ENCODE data around the gene RASSF8.

DNA sequence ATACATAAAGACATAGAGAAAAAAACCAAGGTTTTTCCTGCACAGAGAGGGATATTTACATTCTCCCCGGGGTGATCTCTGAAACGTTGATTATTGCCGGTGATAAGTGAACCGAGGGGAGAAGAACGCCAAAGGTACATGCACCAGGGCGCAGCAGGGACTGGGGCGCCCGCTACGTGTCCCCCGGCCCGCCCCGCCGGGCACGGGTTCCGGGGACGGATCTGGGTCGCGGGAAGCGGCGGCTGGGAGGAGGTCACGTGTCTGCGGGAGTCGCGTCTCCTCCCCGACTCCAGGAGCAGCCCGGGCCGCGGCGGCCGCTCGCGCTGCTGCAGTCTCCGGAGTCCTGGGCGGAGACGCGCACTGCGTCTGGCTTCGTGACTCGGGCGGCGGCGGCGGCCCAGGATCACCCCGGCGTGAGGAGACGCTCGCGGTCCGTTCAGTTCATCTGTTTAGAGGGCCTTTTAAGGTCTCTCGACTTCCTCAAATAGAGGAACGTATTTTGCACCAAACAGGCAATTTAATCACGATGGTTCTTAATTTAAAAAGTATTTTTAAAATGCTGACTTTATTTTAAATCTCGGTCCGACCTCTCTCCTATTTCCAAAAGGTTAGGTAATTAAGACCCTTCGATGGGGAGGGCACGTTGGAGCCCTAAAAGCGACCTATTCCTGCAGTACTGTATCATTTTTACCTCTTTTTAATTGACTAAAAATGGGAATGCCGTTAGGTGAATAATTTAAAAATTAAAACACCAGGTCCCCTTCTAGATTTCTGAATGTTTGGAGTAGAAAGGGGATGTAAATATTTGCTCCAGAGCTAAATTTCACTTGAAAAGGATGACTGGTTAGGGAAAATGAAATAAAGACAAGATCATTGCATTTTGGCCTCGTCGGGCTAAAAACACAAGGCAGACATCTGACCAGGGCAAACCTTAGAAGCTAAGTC is 168.1 kb downstream of the RASSF8 start:
- TF ChIP-seq, protein P1, sequence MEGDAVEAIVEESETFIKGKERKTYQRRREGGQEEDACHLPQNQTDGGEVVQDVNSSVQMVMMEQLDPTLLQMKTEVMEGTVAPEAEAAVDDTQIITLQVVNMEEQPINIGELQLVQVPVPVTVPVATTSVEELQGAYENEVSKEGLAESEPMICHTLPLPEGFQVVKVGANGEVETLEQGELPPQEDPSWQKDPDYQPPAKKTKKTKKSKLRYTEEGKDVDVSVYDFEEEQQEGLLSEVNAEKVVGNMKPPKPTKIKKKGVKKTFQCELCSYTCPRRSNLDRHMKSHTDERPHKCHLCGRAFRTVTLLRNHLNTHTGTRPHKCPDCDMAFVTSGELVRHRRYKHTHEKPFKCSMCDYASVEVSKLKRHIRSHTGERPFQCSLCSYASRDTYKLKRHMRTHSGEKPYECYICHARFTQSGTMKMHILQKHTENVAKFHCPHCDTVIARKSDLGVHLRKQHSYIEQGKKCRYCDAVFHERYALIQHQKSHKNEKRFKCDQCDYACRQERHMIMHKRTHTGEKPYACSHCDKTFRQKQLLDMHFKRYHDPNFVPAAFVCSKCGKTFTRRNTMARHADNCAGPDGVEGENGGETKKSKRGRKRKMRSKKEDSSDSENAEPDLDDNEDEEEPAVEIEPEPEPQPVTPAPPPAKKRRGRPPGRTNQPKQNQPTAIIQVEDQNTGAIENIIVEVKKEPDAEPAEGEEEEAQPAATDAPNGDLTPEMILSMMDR (IDR thresholded peaks at IDR 0.05; ENCODE audit: low read depth, low read length): peak; percentile 26
- no peak for TF ChIP-seq POLR2A (IDR thresholded peaks at IDR 0.05; ENCODE audit: extremely low read depth, insufficient read length)
- TF ChIP-seq, protein P2, sequence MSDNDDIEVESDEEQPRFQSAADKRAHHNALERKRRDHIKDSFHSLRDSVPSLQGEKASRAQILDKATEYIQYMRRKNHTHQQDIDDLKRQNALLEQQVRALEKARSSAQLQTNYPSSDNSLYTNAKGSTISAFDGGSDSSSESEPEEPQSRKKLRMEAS (IDR thresholded peaks at IDR 0.05; ENCODE audit: low read depth, low read length): peak; percentile 93
